Karpas-422 (cell line): ENCODE results near the gene RAD51B. TPM values are rescaled to one million over a fixed set of nuclear protein-coding genes. Genes with fewer than 3 reads are reported as not detected.
"Not testable (repeated sequence)": the region's sequence is repeated elsewhere in the genome, so short reads cannot be mapped to it uniquely, and the experiment has no call there.

Source experiments
- DNase-seq: peaks from one replicate; pipeline ENCODE4 v3.0.0-alpha.2; 2015
- H2AFZ ChIP-seq: fragments of 200-600 bp; sonication (generic); 2 replicates; pipeline ENCODE4 v1.6.1; 2014; ENCODE audit warnings: antibody characterized with exemption, low read length, mixed read lengths
- H3K27ac ChIP-seq: fragments of 200-600 bp; sonication (generic); 2 replicates; pipeline ENCODE4 v1.5.1; 2014; ENCODE audit warnings: mild to moderate bottlenecking, low read length, moderate library complexity
- H3K27me3 ChIP-seq: fragments of 200-600 bp; sonication (generic); 2 replicates; pipeline ENCODE4 v1.6.1; 2014; ENCODE audit warnings: low read length, mixed read lengths
- H3K36me3 ChIP-seq: fragments of 200-600 bp; sonication (generic); 2 replicates; pipeline ENCODE4 v1.6.1; 2014; ENCODE audit warnings: low read length, mixed read lengths; ENCODE audit not compliant: insufficient read depth
- H3K4me1 ChIP-seq: fragments of 200-600 bp; sonication (generic); 2 replicates; pipeline ENCODE4 v1.6.1; 2014; ENCODE audit warnings: mild to moderate bottlenecking, low read length, mixed read lengths
- H3K4me2 ChIP-seq: fragments of 200-600 bp; sonication (generic); 2 replicates; pipeline ENCODE4 v1.6.1; 2014; ENCODE audit warnings: low read length, low read depth, mild to moderate bottlenecking; ENCODE audit not compliant: poor library complexity, severe bottlenecking
- H3K4me3 ChIP-seq: fragments of 200-600 bp; sonication (generic); 2 replicates; pipeline ENCODE4 v1.5.1; 2014; ENCODE audit warnings: mild to moderate bottlenecking, antibody characterized with exemption, low read length, mixed read lengths
- H3K79me2 ChIP-seq: fragments of 200-600 bp; sonication (generic); 2 replicates; pipeline ENCODE4 v1.6.1; 2014; ENCODE audit warnings: mild to moderate bottlenecking, low read length, mixed read lengths
- H3K9ac ChIP-seq: fragments of 200-600 bp; sonication (generic); 2 replicates; pipeline ENCODE4 v1.6.0; 2014; ENCODE audit warnings: low read length
- H3K9me2 ChIP-seq: fragments of 200-600 bp; sonication (generic), shearing (Covaris generic); replicated peaks from 2 replicates; pipeline ENCODE4 v1.6.0; 2014; ENCODE audit warnings: mild to moderate bottlenecking, low read length, moderate library complexity; ENCODE audit not compliant: insufficient read depth
- H3K9me3 ChIP-seq: fragments of 300-700, 200-600 bp; sonication (generic); 2 replicates; pipeline ENCODE4 v1.6.1; 2014; ENCODE audit warnings: low read length, mixed read lengths
- H4K20me1 ChIP-seq: fragments of 200-600 bp; sonication (generic); 2 replicates; pipeline ENCODE4 v1.6.1; 2014; ENCODE audit warnings: mild to moderate bottlenecking, antibody characterized with exemption, low read length, low read depth; ENCODE audit not compliant: insufficient read depth
- total RNA-seq: library from RNA; depleted of rRNA; stranded (reverse); fragments of >200 nt; shearing (Covaris generic); gene quantifications from 2 replicates; pipeline ENCODE4 v1.2.3, GENCODE V29; 2014; ENCODE audit warnings: low replicate concordance

Gene RAD51B
- total RNA-seq, 1 experiment from 2014 or later, result 107 TPM

GRCh38 chr14:68217791-68218340 lies 398.3 kb downstream of the RAD51B start:
- no peak overlapping the region for H2AFZ ChIP-seq
- H3K4me1 ChIP-seq, result no peaks in the 10 kb centered on the region
- DNase-seq, result no peak
- no peak overlapping the region for H3K27ac ChIP-seq
- H3K27me3 ChIP-seq, result no peaks in the 10 kb centered on the region
- peaks cover 32% of the 10 kb centered on the region for H4K20me1 ChIP-seq
- H3K4me3 ChIP-seq, result no peak overlapping the region
- H3K36me3 ChIP-seq, result no peaks in the 10 kb centered on the region
- no peak overlapping the region for H3K9ac ChIP-seq
- H3K4me2 ChIP-seq, result no peak overlapping the region
- no peaks in the 10 kb centered on the region for H3K9me2 ChIP-seq
- H3K9me3 ChIP-seq, result no peaks in the 10 kb centered on the region
- no peaks in the 10 kb centered on the region for H3K79me2 ChIP-seq

GRCh38 chr14:68219407-68219806 lies 399.8 kb downstream of the RAD51B start:
- Histone ChIP-seq H3K79me2 (no peaks in the 10 kb centered on the region), H4K20me1 (peaks cover 25% of the 10 kb centered on the region), H3K4me3 (no peak overlapping the region), H3K27ac (no peak overlapping the region), H3K36me3 (no peaks in the 10 kb centered on the region), H3K27me3 (no peaks in the 10 kb centered on the region), H3K9ac (no peak overlapping the region), H3K4me2 (no peak overlapping the region), H3K9me3 (no peaks in the 10 kb centered on the region), H3K9me2 (no peaks in the 10 kb centered on the region), H2AFZ (no peak overlapping the region), H3K4me1 (no peaks in the 10 kb centered on the region)
- DNase-seq, result no peak

- H2AFZ ChIP-seq, H3K79me2 ChIP-seq, H3K4me3 ChIP-seq, H3K9ac ChIP-seq, H3K27me3 ChIP-seq, H3K9me3 ChIP-seq, DNase-seq, H3K4me2 ChIP-seq, H3K9me2 ChIP-seq, H3K36me3 ChIP-seq, H3K27ac ChIP-seq, H3K4me1 ChIP-seq: not testable (repeated sequence)
- peaks cover 11% of the 10 kb centered on the region for H4K20me1 ChIP-seq
Observed at GRCh38 chr14:68221046-68221445, 401.5 kb downstream of the RAD51B start.

- no peaks in the 10 kb centered on the region for H3K4me1 ChIP-seq
- no peak for DNase-seq
- H3K4me3 ChIP-seq, result no peak overlapping the region
Observed at GRCh38 chr14:68222154-68222553, 402.6 kb downstream of the RAD51B start.

GRCh38 chr14:68222726-68223125 lies 403.1 kb downstream of the RAD51B start:
- Histone ChIP-seq H3K4me3 (no peak overlapping the region), H3K9ac (no peak overlapping the region), H3K79me2 (no peaks in the 10 kb centered on the region), H3K36me3 (no peaks in the 10 kb centered on the region), H3K4me2 (no peak overlapping the region), H3K9me2 (no peaks in the 10 kb centered on the region), H3K27ac (no peak overlapping the region), H4K20me1 (peaks cover 9% of the 10 kb centered on the region; the same call in 1 of the 2 replicates), H3K9me3 (no peaks in the 10 kb centered on the region), H3K4me1 (no peaks in the 10 kb centered on the region), H2AFZ (no peak overlapping the region), H3K27me3 (no peaks in the 10 kb centered on the region)
- DNase-seq, result no peak

More at GRCh38 chr14:68222154-68222553, 402.6 kb downstream of the RAD51B start:
- Histone ChIP-seq H4K20me1 (peaks cover 11% of the 10 kb centered on the region), H3K36me3 (no peaks in the 10 kb centered on the region), H3K27me3 (no peaks in the 10 kb centered on the region), H3K9me3 (no peaks in the 10 kb centered on the region), H2AFZ (no peak overlapping the region), H3K4me2 (no peak overlapping the region), H3K27ac (no peak overlapping the region), H3K79me2 (no peaks in the 10 kb centered on the region), H3K9ac (no peak overlapping the region), H3K9me2 (no peaks in the 10 kb centered on the region)

- Histone ChIP-seq H3K27me3 (no peaks in the 10 kb centered on the region), H3K4me2 (no peak overlapping the region), H3K9me3 (no peaks in the 10 kb centered on the region), H4K20me1 (peaks cover 16% of the 10 kb centered on the region; the same call in 1 of the 2 replicates), H3K9ac (no peak overlapping the region), H3K79me2 (no peaks in the 10 kb centered on the region), H3K4me1 (no peaks in the 10 kb centered on the region), H3K36me3 (no peaks in the 10 kb centered on the region), H2AFZ (no peak overlapping the region), H3K9me2 (no peaks in the 10 kb centered on the region), H3K4me3 (no peak overlapping the region), H3K27ac (no peak overlapping the region)
- DNase-seq, result no peak
Observed at GRCh38 chr14:68223631-68224030, 404.1 kb downstream of the RAD51B start.

GRCh38 chr14:68225321-68225720 lies 405.7 kb downstream of the RAD51B start:
- Histone ChIP-seq H2AFZ (no peak overlapping the region), H3K4me2 (no peak overlapping the region), H3K4me1 (no peaks in the 10 kb centered on the region), H4K20me1 (peaks cover 16% of the 10 kb centered on the region; the same call in 1 of the 2 replicates), H3K4me3 (no peak overlapping the region), H3K9ac (no peak overlapping the region), H3K79me2 (no peaks in the 10 kb centered on the region), H3K27ac (no peak overlapping the region), H3K27me3 (no peaks in the 10 kb centered on the region), H3K9me2 (no peaks in the 10 kb centered on the region), H3K36me3 (no peaks in the 10 kb centered on the region), H3K9me3 (no peaks in the 10 kb centered on the region)
- DNase-seq, result no peak

- Histone ChIP-seq H3K9ac (no peak overlapping the region), H3K9me3 (no peaks in the 10 kb centered on the region), H3K27me3 (no peaks in the 10 kb centered on the region), H3K4me3 (no peak overlapping the region), H4K20me1 (peaks cover 20% of the 10 kb centered on the region; the same call in 1 of the 2 replicates), H3K36me3 (no peaks in the 10 kb centered on the region), H3K9me2 (no peaks in the 10 kb centered on the region), H3K4me1 (no peaks in the 10 kb centered on the region), H3K27ac (no peak overlapping the region), H2AFZ (no peak overlapping the region), H3K79me2 (no peaks in the 10 kb centered on the region), H3K4me2 (no peak overlapping the region)
- no peak for DNase-seq
Observed at GRCh38 chr14:68226523-68226922, 406.9 kb downstream of the RAD51B start.
